SIG-M5 treated with dmso at 0.1 percent for 504 hours (cell line): ENCODE data around the gene CAPZA1.

Source experiments
- DNase-seq: peaks from one replicate; lab custom pipeline; 2025; ENCODE audit not compliant: unreplicated experiment; lab: John Stamatoyannopoulos, UW

Gene CAPZA1

GRCh38 chr1:112675728-112676381, 56.2 kb downstream of the CAPZA1 start:
- no peak for DNase-seq

- DNase-seq, result no peak
Measured at GRCh38 chr1:112676543-112676942, 56.9 kb downstream of the CAPZA1 start.

GRCh38 chr1:112677501-112677900, 57.9 kb downstream of the CAPZA1 start:
- DNase-seq, result no peak

GRCh38 chr1:112678605-112679004, 59.0 kb downstream of the CAPZA1 start:
- DNase-seq, result no peak

- no peak for DNase-seq
Measured at GRCh38 chr1:112685913-112686312, 66.3 kb downstream of the CAPZA1 start.

- DNase-seq, result no peak
Measured at GRCh38 chr1:112686417-112686816, 66.8 kb downstream of the CAPZA1 start.

GRCh38 chr1:112686835-112687234, 67.2 kb downstream of the CAPZA1 start:
- DNase-seq, result no peak

GRCh38 chr1:112687361-112687760, 67.7 kb downstream of the CAPZA1 start:
- no peak for DNase-seq

- DNase-seq, result no peak
Measured at GRCh38 chr1:112687785-112688496, 68.3 kb downstream of the CAPZA1 start.

GRCh38 chr1:112688781-112689193, 69.2 kb downstream of the CAPZA1 start:
- DNase-seq, result no peak

- no peak for DNase-seq
Measured at GRCh38 chr1:112689196-112689841, 69.7 kb downstream of the CAPZA1 start.

- no peak for DNase-seq
Measured at GRCh38 chr1:112689842-112690237, 70.2 kb downstream of the CAPZA1 start.

- no peak for DNase-seq
Measured at GRCh38 chr1:112692681-112693080, 73.0 kb downstream of the CAPZA1 start.

- no peak for DNase-seq
Measured at GRCh38 chr1:112693821-112694220, 74.2 kb downstream of the CAPZA1 start.

- DNase-seq, result no peak
Measured at GRCh38 chr1:112694363-112694929, 74.8 kb downstream of the CAPZA1 start.

GRCh38 chr1:112695276-112695675, 75.6 kb downstream of the CAPZA1 start:
- no peak for DNase-seq

- no peak for DNase-seq
Measured at GRCh38 chr1:112696578-112697314, 77.1 kb downstream of the CAPZA1 start.

GRCh38 chr1:112697781-112698201, 78.2 kb downstream of the CAPZA1 start:
- no peak for DNase-seq

GRCh38 chr1:112698366-112699310, 79.0 kb downstream of the CAPZA1 start:
- no peak for DNase-seq
